Right ventricle myocardium inferior (tissue), 1 donor: ENCODE results near the gene RNF222. TPM values are rescaled to one million over a fixed set of nuclear protein-coding genes. Genes with fewer than 3 reads are reported as not detected.
A peak's percentile ranks its signal among the peaks of the same experiment; 100 is the strongest.

Source experiments
- ATAC-seq: fragments of 200-7000 bp; cut with Tn5 transposase; one replicate; pipeline ENCODE4 v1.9.1; 2020; ENCODE audit warnings: mild to moderate bottlenecking, moderate library complexity
- DNase-seq: peaks from one replicate; pipeline ENCODE4 v3.0.0; 2021; ENCODE audit errors: missing footprints
- intact Hi-C: fragments of 100-400 bp; cut with DNase I; formaldehyde crosslinking; loops from one replicate; pipeline ENCODE4 v1.11.0; 2022
- long read RNA-seq: library from polyadenylated mRNA; unstranded; transcript quantifications from one replicate; pipeline ENCODE4 v2.0.0, GENCODE V29; 2021
- total RNA-seq: library from RNA; stranded (reverse); fragmentation: NEBNext Ultra II Directional; extraction: Animal tissue kit (Norgen Biotek cat#: 25700); gene quantifications from one replicate; pipeline ENCODE4 v1.2.1, GENCODE V29; 2021
- donor health status: DM: no; HTN: yes; CAD: no; lungs with severe emphysema.

The RNF222 gene
- not detected for total RNA-seq
- long read RNA-seq, result 0 reads

- DNase-seq, result no peak
- intact Hi-C loops, result no loop called here
- no peak for ATAC-seq
Observed at GRCh38 chr17:8397636-8398035, at the start of gene RNF222. TSS of gene RNF222 (minus strand) at chr17:8397827. CDS start at chr17:8393461, 4,366 bp downstream.

GRCh38 chr17:8445536-8445935, 47.9 kb upstream of the RNF222 start:
- DNase-seq, result no peak
- no peak for ATAC-seq
- intact Hi-C loops, result no loop called here

GRCh38 chr17:8444494-8444893, 46.9 kb upstream of the RNF222 start:
- DNase-seq (no peak), ATAC-seq (no peak)
- intact Hi-C loops, result no loop called here

GRCh38 chr17:8443756-8444155, 46.1 kb upstream of the RNF222 start:
- intact Hi-C loops, result no loop called here
- ATAC-seq, result no peak
- DNase-seq, result no peak

GRCh38 chr17:8442310-8442709, 44.7 kb upstream of the RNF222 start:
- intact Hi-C loops, result no loop called here
- DNase-seq (no peak), ATAC-seq (no peak)

- intact Hi-C loops, result no loop called here
- DNase-seq (no peak), ATAC-seq (no peak)
Observed at GRCh38 chr17:8441690-8442089, 44.1 kb upstream of the RNF222 start.

- no peak for ATAC-seq
- intact Hi-C loops, result loop anchor here (5.0 kb wide), 1 partner anchor 193 kb away; the partner anchor contains the start of gene MYH10
- no peak for DNase-seq
Observed at GRCh38 chr17:8439681-8440080, 42.1 kb upstream of the RNF222 start.

- DNase-seq (no peak), ATAC-seq (no peak)
- intact Hi-C loops, result loop anchor here (5.0 kb wide), 1 partner anchor 194 kb away; the partner anchor contains the start of gene MYH10
Observed at GRCh38 chr17:8438441-8438840, 40.8 kb upstream of the RNF222 start.

GRCh38 chr17:8436844-8437171, 39.2 kb upstream of the RNF222 start:
- ATAC-seq, result no peak
- intact Hi-C loops, result loop anchor here (5.0 kb wide), 1 partner anchor 195 kb away; the partner anchor contains the start of gene MYH10
- DNase-seq, result no peak

GRCh38 chr17:8436169-8436843, 38.7 kb upstream of the RNF222 start:
- DNase-seq, result peak; percentile 87
- intact Hi-C loops, result loop anchor here (5.0 kb wide), 1 partner anchor 196 kb away; the partner anchor contains the start of gene MYH10
- ATAC-seq, result peak; percentile 68

- ATAC-seq (peak; percentile 98), DNase-seq (peak; percentile 100)
- intact Hi-C loops, result loop anchor here (2.0 to 5.0 kb wide), 2 partner anchors 53 to 197 kb away; partner anchors contain the start of genes MYH10 and RPL26
Observed at GRCh38 chr17:8435245-8436168, 37.9 kb upstream of the RNF222 start, which contains the start of gene NDEL1. TSS of gene NDEL1 (plus strand) at chr17:8435884. CDS start at chr17:8444272, 8,388 bp downstream.

- intact Hi-C loops, result no loop called here
- peak; percentile 77 for DNase-seq
- ATAC-seq, result peak; percentile 29
Observed at GRCh38 chr17:8430966-8431365, 33.3 kb upstream of the RNF222 start.

- intact Hi-C loops, result no loop called here
- no peak for DNase-seq
- no peak for ATAC-seq
Observed at GRCh38 chr17:8426802-8427201, 29.2 kb upstream of the RNF222 start.

- DNase-seq, result no peak
- intact Hi-C loops, result no loop called here
Observed at GRCh38 chr17:8426094-8426720, 28.6 kb upstream of the RNF222 start.

GRCh38 chr17:8421571-8421970, 23.9 kb upstream of the RNF222 start:
- intact Hi-C loops, result no loop called here
- DNase-seq (no peak), ATAC-seq (no peak)

More at GRCh38 chr17:8426094-8426720, 28.6 kb upstream of the RNF222 start:
- no peak for ATAC-seq

GRCh38 chr17:8420041-8420934, 22.7 kb upstream of the RNF222 start:
- intact Hi-C loops, result no loop called here
- ATAC-seq (peak; percentile 86), DNase-seq (peak; percentile 77)

GRCh38 chr17:8419305-8419704, 21.7 kb upstream of the RNF222 start:
- intact Hi-C loops, result no loop called here
- no peak for DNase-seq
- no peak for ATAC-seq

GRCh38 chr17:8418471-8418870, 20.8 kb upstream of the RNF222 start:
- intact Hi-C loops, result no loop called here
- DNase-seq, result no peak
- ATAC-seq, result no peak
